HL-60 (cell line): Measurements from ENCODE around the gene PEF1.

ENCODE experiments used
- CTCF ChIP-seq: IDR thresholded peaks from one replicate; pipeline ENCODE4 v1.5.1; 2011; ENCODE audit warnings: low read length, control low read depth, inconsistent platforms; ENCODE audit not compliant: insufficient read depth
- POLR2AphosphoS5 ChIP-seq: IDR thresholded peaks from 2 replicates; pipeline ENCODE4 v1.6.1; 2012; ENCODE audit warnings: low read depth
- REST ChIP-seq: IDR thresholded peaks from 2 replicates; pipeline ENCODE4 v1.6.1; 2012; ENCODE audit warnings: low read depth; ENCODE audit not compliant: insufficient replicate concordance
- SPI1 ChIP-seq: IDR thresholded peaks from 2 replicates; pipeline ENCODE4 v1.6.1; 2012; ENCODE audit warnings: low read depth, mild to moderate bottlenecking, borderline replicate concordance

GRCh38 chr1:31607360-31607759 is 37.3 kb downstream of the PEF1 start:
- TF ChIP-seq CTCF (no peak), REST (no peak), POLR2AphosphoS5 (no peak), SPI1 (no peak)
